ENCODE results near the gene TSPAN2. TPM values are rescaled to one million over a fixed set of nuclear protein-coding genes. Genes with fewer than 3 reads are reported as not detected.

TSPAN2 gene
- total RNA-seq, 1 experiment from 2014 or later, result 0.11 TPM

DNA sequence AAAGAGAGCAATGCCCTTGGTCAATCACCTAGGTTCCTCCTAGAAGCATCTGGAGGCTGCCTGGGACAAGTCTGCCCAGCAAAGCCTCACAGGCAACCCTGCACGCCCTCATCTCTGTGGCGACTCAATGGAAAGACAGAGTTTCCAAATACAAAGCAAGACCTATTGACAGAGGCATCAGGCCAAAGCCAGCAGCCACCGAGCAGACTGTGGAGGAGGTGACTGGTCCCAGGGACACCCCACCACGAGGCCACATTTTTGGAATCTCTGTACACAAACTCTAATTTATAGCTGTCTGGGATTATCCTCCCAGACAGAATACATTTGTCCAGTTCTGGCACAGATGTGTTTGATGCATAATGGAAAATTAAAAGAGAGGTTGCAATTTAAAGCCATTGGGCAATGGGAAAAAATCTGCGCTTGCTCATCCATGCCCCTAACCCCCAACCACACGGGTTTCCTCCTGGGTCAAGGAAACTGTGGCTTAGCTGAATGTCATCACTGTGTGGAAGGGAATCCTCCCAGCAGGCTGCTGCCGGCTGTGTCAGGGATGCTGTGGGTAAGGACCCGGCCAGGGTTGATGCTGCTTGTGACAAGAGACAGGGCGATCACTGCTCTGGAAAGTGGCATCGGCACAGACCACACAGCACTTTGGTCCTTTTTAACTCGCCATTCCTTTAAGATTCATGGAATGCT lies 14.3 kb downstream of the TSPAN2 start:
- DNase-seq (ENCODE audit: low read depth), result no peak

DNA sequence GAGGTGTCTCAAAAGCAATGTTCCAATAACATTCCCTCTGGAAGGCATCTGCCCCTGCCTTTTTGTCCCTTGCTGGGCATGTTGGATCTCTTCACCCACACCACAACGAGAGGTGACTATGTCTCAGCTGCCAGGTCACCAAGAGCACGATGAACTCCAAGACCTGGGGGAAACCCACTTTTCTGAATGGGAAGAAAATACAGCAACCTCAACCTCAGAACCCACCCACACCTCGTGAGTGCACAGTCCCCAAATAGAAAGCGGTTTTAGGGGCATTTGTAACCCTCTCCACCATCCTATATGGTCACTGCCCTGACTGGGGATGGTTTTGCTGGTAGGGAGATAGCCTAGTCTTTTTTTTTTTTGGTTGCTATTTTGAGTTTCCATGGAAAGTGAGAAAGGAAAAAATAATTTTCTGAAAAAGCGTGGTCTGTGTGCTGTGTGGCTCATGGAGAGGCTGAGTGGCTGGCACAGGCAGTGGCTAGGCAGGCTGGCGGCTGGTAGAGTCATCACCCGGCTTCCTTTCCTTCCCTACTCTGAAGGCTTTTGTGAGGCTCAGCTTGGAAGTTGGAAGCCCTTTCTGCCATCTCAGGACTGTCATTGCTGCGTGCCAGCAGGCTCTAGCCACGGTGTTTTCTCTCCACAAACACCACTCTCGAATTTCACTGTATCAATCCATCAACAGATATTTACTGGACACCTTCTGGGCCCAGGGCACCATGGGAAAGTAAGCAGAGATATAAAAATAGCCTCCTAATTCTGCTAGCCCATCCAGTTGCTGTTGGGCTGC lies 15.8 kb downstream of the TSPAN2 start:
- DNase-seq (ENCODE audit: low read depth), result no peak

DNA sequence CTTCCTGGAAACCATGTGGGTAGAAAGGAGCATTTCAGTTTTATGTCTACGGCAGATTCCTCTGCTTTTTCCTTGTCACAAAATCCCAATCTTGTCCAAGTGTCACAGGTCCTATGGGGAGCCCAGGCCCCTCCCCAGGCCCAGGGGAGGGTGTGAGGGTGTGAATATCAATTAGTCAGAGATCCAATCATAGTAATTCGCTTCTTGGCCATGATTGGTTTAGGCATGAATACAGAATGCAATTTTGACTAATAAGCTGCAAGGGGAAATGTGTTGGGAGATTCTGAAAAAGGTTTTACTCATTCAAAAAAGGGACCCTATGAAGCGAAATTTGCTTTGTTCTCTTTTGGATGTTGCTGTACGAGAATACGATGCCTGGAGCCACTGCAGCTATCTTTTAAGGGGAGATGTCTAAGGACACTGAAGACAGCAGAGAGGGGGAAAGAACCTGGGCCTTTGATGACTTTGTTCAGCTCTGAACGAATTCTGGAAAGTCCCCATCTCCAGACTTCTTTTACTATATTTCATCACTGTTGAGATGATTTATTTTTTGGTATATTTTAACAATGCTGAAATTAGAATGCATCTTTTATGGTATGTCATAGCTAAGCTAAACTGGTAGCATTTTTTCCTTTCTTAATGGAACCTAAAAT lies 18.2 kb downstream of the TSPAN2 start:
- no peak for DNase-seq (ENCODE audit: low read depth)

DNA sequence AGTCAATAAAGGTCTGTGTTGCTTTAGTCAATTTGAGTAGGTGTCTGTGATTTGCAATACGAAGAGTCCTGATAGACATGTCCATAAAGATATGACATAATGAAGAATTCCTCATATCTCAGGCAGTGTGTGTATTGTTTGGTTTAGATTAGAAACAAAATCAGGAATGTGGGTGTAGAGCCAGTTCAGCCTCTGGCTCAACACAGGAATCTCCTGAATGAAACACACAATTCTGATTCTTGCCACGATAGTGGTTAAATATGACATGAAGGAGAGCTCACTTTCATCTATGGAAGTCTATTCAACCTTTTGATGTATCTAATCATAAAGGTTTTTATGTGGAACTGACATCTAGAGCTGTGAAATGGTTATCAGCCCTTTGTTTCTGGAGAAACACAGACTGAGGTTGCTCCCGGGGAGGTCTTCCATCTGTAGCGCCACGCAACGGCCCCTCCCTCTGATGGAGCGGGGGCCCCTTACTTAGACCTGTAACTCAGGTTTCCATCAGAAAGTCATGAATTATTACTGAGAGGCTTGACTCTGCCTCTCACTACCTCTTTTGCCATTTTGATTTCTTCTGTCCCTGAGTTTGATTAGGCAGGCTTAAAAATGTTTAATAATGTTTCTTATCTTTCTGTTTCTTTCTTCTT lies 19.5 kb downstream of the TSPAN2 start:
- DNase-seq (ENCODE audit: low read depth), result peak; percentile 17

DNA sequence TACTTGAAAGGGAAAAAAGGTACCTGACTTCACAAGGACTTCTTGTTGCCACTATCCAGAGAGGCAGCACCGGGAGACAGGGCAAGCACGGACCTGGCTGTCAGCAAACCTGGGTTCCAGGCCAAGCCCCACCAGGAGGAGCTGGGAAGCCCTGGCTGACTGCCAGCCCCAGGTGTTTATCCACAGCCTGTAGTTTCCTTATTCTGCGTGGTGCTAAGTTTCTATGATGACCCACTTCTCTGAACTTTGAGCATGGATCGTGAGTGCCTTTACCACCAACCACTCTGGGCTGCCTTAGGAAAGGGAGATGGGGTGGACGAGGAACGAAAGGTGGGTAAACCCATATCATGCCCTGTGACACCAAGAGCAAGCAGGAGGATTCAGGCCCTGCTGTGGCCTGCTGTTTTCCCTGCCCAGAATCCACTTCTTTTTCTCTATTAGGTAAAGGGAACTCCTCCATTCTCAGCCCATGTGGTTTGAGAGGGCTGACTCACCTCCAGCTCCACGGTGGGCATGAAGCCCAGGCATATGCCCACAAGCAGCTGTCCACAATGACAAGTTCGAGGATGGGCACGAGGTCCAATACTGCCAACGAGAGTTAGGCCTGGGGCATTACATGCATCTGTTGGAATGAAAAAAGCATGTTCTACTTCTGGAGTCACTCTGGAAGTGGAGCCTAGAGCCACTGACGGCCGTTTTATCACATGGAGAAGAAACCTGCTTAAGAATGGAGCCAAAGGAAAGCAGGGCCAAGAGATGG lies 20.3 kb downstream of the TSPAN2 start:
- DNase-seq (ENCODE audit: low read depth), result peak; percentile 98

DNA sequence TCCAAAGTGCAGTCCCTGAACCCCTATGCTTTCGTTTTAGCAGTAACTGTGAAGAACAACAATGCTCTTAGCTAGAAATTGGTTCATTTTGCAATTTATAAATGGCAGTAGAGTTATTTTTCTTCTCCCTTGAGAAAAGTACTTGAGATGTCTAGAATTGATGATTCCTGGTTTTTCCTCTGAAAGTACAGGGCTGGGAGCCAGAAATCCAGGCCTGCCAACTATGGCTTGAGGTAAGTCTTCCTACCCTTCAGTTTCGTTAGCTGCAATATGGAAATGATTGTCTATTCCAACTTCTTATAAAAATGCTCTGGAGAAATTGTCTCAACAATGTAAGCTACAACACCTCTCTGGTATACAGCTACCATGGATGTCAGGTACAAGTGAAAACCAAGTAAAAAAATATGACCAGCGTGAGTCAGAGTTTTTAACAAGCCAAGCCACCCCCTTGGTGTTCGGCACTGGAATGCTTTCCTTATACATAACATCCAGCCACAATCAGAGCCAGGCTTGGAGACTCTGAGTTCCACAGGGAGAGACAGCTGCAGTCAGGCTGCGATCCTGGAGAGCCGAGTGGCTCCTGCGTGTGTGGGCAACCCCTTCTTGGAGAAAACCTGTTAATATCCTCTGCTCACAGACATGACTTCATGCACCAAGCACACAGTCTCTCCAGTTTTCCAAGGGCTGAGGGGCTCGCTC lies 22.0 kb downstream of the TSPAN2 start:
- peak; percentile 92 for DNase-seq (ENCODE audit: low read depth)

DNA sequence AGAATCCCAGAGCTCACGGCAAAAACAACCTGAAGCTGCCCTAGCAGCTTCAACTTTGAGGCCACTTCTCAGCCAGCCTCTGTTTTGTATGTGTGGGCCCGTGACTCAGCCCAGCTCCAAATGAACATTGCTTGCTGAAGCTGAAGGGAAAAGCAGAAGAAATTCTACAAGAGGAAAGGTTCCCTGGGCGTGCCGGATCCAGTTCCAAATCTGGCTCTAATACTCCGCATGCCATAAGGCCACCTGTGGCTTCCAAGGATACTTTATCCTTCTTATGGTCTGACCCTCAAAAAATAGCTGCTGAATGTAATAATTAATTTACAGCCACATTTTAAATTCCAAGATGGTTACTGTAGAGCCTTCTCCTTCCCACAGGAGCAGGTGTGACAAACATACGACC lies 24.3 kb downstream of the TSPAN2 start:
- DNase-seq (ENCODE audit: low read depth), result peak; percentile 55

DNA sequence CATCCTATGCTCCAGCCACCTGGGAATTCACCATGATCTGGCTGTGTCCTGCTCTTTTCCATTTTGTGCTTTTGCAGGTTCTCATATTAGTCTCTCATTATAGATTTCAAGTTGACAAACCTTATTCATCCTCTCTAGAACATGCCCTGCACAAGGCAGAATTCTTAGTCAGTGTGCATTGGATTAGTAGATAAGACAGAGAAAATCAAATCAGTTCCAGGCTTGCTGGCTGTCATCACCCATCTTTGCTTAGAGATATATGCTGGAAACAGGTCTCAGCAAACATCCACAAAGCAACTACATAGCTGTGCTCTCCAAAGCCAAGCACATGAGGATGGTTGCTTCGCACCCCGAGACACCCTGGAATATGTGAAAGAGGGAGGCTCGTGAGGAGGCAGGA lies 24.8 kb downstream of the TSPAN2 start:
- DNase-seq (ENCODE audit: low read depth), result no peak

DNA sequence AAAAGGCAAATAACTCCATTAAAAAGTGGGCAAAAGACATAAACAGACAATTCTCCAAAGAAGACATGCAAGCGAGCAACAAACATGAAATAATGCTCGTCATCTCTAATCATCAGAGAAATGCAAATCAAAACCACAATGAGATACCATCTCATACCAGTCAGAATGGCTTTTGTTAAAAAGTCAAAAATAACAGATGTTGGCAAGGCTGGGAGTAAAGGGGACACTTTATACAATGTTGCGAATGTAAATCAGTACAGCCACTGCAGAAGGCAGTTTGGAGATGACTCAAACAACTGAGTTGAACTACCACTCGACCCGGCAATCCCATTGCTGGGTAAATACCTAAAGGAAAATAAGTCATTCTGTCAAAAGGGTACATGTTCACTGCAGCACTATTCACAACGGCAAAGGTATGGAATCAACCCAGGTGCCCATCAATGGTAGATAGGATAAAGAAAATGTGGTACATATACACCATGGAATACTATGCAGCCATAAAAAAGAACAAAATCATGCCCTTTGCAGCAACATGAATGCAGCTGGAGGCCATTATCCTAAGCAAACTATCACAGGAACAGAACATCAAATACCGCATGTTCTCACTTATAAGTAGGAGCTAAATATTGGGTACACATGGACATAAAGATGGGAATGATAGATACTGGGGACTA lies 25.9 kb downstream of the TSPAN2 start:
- no peak for DNase-seq (ENCODE audit: low read depth)

DNA sequence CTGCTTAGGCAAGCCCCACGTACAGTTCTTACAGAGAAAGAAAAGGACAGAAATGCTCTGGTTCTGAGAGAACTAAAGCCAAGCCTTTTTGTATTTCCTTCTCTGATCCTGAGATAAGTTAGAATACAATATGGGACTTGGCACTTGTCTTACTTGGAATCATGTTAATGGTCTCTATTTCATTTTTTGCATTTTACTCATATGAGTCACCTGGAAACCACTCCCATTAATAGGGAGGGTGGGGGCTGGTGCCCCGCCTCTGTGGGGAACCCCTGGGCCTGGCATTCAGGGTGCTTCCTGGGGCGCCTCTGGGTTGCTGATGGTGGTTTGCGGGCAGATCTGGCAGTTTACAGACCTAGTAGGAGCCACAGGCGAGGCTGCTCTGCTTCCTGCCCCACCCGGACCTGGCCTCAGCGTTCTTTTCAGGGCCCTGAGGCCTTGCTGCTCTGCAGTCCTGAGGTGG lies 26.7 kb downstream of the TSPAN2 start:
- peak; percentile 43 for DNase-seq (ENCODE audit: low read depth)

DNA sequence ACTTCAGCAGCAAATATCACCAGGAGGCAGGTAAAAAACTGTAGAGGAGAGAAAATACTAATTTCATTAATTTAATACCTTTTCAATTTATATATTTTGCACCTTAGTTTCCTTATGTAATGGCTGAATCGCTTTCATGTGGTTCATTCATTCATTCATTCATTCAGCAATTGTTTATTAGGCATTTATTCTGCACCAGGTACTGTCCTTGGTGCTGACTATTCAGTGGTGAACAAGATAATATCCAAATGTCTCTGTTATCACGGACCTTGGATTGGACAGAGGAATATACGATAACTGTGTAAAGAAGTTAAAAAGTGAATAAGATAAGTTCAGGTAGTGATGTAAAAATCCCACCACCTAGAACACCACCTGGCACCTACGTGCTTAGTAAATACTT lies 28.8 kb downstream of the TSPAN2 start:
- no peak for DNase-seq (ENCODE audit: low read depth)

DNA sequence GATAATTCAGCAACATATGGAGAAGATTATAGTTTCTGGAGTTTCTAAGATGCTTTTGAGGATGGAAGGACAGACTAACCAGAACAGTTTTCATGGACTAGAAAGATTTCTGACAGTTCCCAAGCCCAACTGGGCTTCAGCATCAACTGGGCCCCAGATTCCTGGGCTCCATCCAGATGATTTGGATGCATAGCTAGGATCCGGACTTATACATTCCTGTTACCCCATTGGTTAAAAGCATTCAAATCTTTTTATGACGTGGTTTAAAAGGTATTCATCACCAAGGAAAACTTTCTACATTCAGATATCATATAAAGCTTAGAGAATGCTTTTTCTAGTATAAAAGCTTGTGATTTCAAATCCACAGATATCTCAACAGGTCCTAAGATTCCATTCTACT lies 30.0 kb downstream of the TSPAN2 start:
- no peak for DNase-seq (ENCODE audit: low read depth)

DNA sequence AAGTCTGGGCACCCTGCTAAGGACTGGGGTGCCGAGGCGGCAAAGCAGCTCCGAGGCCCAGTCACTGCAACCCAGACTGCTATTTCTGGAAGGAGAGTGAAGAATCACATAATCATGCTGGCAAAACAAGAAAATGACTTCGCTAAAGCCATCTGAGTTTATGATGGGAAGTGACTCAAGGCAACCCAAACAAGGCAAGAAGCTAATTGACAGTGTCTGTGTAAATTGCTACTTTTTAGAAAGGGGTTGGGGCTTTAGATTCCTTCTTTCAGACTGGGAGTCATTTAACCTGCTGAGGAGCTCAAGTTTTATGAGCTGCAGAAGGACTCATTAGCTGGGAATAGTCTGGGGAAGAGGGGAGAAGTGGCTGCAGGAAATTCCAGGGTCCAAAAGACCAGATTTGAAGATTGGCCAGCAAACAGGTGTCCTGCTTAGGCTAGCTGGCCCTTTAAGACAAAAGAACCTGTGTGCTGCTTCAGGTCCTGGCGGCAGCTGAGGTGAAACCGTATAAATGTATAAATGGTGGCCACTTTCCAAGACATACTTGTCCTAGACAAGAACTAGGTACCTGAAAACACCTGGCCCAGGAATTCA lies 31.5 kb downstream of the TSPAN2 start:
- DNase-seq (ENCODE audit: low read depth), result no peak

DNA sequence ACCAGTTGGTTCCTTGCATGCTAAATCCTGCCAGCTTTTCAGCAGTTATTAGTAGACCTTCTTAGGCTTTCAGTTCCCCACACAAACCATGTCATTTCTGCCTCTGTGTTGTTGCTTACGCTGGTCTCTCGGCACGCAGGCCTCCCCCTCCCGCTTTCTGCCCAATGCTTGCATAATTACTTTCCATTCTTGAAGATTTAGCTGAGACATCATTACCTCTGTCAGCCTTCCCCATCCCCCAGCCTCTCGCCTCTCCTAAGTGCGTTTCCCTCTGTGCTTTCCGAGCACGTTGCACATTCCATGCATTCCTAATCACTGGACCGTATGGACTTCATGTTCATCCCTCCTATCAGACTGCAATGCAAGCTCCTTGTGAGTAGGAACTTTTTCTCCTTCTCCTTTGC lies 32.9 kb downstream of the TSPAN2 start:
- DNase-seq (ENCODE audit: low read depth), result no peak

DNA sequence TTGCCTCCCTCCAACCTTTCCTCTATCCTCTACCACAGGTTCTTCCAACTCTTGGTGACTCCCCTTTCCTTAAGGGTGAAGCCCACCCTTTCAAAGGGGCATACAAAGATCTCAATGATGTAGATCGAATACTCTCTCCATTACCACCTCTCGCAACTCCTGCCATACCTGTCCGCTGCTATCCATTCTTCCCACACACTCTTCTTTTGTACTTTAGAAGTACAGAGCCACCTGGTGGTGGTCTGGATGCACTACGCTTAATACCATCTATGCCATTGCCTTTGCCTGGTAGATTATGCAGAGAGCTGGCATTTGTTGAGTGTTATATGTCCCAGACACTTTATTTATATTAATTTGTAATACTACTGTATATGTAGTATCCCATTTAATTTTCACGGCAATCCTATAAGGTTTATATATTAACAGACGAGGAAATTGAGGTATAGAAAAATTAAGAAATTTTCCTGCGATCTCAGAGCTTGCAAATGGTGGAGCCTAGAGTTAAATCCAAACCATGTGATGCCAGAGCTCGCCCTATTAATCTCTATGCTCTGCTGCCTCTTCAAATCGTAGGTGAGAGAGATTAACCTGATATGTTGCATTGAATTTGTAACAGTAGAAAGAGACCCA lies 36.7 kb downstream of the TSPAN2 start:
- DNase-seq (ENCODE audit: low read depth), result peak; percentile 48

DNA sequence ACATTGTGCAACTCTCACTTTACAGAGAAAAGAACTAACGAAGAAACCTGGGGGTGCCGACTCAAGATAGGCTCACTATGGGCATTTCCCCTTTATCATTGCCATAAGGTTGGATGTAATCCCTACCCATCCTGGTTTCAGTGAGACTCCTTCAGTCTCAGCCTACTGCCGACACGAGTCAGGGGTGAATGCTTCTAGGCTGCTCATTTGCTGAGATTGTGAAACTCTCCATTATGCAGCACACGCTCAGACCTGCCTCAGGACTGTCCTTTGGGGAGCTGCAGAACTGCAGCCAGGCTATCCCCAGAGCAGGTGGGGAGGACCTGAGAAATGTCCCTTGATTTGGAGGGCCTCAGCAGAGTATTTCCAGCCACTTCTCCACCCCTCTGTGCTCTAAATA lies 37.5 kb downstream of the TSPAN2 start:
- DNase-seq (ENCODE audit: low read depth), result no peak

DNA sequence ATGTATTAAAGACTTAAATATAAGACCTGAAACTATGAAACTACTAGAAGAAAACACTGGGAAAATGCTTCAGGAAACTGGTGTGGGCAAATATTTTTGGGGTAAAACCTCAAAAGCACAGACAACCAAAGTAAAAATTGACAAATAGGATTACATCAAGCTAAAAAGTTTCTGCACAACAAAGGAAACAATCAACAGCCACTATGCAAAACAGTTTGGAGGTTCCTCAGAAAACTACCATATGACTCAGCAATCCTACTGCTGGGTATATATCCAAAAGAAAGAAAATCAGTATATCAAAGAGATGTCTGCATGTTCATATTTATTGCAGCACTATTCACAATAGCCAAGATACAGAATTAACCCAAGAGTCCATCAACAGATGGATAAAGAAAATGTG lies 42.6 kb downstream of the TSPAN2 start:
- no peak for DNase-seq (ENCODE audit: low read depth)

DNA sequence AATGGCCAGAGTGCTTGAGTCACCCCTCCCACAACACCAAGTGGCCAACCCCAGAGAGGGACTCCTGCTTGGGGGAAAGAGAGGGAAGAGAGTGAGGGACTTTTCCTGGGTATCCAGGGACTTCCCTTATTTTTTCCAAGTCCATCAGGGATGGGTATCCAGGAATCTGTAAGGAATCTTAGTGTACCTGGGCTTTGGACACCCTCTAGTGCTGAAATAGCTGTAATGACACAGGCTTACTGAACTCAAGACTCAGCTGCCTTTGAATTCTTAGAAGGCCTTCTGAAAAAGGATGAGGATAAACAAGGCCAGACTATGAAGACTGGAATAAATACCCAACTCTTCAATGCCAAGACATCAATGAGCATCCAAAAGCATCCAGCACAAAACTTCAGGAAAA lies 47.6 kb downstream of the TSPAN2 start:
- DNase-seq (ENCODE audit: low read depth), result peak; percentile 10

DNA sequence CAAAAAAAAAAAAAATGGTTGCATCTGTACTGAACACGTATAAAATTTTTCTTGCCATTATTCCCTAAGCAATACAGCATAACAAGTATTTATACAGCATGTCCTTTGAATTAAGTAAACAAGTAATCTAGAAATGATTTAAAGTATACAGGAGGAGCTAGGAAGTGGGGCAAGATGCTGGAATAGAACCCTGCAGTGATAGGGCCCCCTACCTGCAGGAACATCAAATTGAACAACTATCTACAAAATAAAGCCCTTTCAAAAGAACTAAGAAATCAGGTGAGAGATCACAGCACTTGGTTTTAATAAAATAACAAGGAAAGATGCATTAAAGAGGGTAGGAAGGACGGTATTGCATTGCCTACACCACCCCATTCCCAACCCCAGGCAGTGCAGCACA lies 48.8 kb downstream of the TSPAN2 start:
- DNase-seq (ENCODE audit: low read depth), result no peak
